Coronary artery (tissue), 2 donors: ENCODE measurements around the gene CPNE6.

Source experiments
- DNase-seq: peaks from one replicate; pipeline ENCODE4 v3.0.0-alpha.2; 2017; ENCODE audit warnings: low spot score
- H3K27ac ChIP-seq, 2 donors: fragments of 200-600 bp; sonication (generic); one replicate each; pipeline ENCODE4 v1.5.1; 2016 to 2019
- H3K4me3 ChIP-seq: fragments of 200-600 bp; sonication (generic); 2 replicates; pipeline ENCODE4 v1.5.1; 2016; ENCODE audit warnings: mild to moderate bottlenecking, moderate library complexity
- TF ChIP-seq, protein P1 (sequence below): fragments of 200-600 bp; sonication (generic); IDR thresholded peaks from one replicate; pipeline ENCODE4 v1.5.1; 2019; ENCODE audit warnings: antibody characterized with exemption

CPNE6 gene

GRCh38 chr14:24072436-24072835, 1.1 kb downstream of the CPNE6 start:
- DNase-seq = no peak
- H3K27ac ChIP-seq = no peak overlapping the region
- H3K4me3 ChIP-seq = no peak overlapping the region
- TF ChIP-seq, protein P1, sequence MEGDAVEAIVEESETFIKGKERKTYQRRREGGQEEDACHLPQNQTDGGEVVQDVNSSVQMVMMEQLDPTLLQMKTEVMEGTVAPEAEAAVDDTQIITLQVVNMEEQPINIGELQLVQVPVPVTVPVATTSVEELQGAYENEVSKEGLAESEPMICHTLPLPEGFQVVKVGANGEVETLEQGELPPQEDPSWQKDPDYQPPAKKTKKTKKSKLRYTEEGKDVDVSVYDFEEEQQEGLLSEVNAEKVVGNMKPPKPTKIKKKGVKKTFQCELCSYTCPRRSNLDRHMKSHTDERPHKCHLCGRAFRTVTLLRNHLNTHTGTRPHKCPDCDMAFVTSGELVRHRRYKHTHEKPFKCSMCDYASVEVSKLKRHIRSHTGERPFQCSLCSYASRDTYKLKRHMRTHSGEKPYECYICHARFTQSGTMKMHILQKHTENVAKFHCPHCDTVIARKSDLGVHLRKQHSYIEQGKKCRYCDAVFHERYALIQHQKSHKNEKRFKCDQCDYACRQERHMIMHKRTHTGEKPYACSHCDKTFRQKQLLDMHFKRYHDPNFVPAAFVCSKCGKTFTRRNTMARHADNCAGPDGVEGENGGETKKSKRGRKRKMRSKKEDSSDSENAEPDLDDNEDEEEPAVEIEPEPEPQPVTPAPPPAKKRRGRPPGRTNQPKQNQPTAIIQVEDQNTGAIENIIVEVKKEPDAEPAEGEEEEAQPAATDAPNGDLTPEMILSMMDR = no peak

DNA sequence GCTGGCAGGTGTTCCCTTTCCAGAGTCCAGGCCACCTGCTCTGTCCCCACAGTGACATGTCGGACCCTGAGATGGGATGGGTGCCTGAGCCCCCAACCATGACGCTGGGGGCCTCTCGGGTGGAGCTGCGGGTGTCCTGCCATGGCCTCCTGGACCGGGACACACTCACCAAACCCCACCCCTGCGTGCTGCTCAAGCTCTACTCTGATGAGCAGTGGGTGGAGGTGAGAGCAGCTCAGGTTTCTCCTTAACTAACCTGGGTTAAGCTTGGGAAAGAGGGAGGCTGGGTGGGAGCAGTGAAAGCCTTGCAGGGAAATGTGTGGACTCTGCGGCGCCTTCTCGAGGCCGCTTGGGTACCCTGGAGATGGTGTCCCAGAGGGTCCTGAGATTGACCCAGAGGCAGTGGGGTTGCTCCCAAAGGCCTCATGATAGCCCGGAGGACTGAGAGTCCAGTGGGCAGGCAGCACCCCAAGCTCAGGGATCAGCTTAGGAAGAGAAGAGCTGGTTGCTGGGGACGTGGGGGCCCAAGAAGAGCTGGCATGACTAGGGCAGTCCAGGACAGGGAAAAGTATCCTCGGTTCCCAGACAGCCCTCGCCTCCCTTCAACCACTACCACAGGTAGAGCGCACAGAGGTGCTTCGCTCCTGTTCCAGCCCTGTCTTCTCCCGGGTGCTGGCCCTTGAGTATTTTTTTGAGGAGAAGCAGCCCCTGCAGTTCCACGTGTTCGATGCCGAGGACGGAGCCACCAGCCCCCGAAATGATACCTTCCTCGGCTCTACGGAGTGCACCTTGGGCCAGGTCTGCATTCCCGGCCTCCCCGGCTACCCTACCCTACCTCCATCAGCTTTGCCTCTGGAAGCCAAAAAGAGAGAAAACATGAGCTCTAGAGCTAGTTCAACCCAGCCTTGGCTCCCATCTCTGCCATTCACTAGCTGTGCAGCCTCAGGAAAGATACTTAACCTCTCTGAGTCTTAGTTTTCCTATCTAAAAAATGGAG, 1.8 kb downstream of the CPNE6 start:
- H3K4me3 ChIP-seq = no peak overlapping the region
- TF ChIP-seq, protein P1 = no peak
- no peak for DNase-seq
- H3K27ac ChIP-seq = no peak overlapping the region

GRCh38 chr14:24074625-24075484, 3.5 kb downstream of the CPNE6 start:
- Histone ChIP-seq H3K27ac (no peak overlapping the region), H3K4me3 (no peak overlapping the region)
- TF ChIP-seq, protein P1 = no peak
- no peak for DNase-seq

GRCh38 chr14:24075485-24076301, 4.3 kb downstream of the CPNE6 start:
- TF ChIP-seq, protein P1 = no peak
- Histone ChIP-seq H3K4me3 (no peak overlapping the region), H3K27ac (no peak overlapping the region)
- DNase-seq = no peak

GRCh38 chr14:24076302-24076601, 4.9 kb downstream of the CPNE6 start:
- Histone ChIP-seq H3K27ac (no peak overlapping the region), H3K4me3 (no peak overlapping the region)
- no peak for DNase-seq
- TF ChIP-seq, protein P1 = no peak

DNA sequence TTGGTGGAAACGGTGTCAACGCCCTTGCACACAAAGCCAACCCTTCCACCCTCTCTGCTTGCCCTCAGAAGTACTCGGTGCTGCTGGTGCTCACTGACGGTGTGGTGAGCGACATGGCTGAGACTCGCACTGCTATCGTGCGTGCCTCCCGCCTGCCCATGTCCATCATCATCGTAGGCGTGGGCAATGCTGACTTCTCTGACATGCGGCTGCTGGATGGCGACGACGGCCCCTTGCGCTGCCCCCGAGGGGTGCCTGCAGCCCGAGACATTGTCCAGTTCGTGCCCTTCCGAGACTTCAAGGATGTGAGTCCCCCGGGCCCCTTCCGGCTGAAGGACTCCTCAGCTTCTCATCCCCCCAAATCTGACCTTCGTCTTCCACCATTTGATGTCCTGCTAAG, 5.7 kb downstream of the CPNE6 start:
- Histone ChIP-seq H3K27ac (no peak overlapping the region), H3K4me3 (no peak overlapping the region)
- TF ChIP-seq, protein P1 = no peak
- no peak for DNase-seq
